SK-N-SH treated with all-trans-retinoic acid at 6 μM for 48 hours (cell line): Measurements from ENCODE around the gene SCO1.

ENCODE experiments used
- ATAC-seq: fragments of 200-7000 bp; cut with Tn5 transposase; 3 replicates; pipeline ENCODE4 v1.9.1; 2020; ENCODE audit warnings: mild to moderate bottlenecking, moderate library complexity
- ARNTL ChIP-seq: fragments of 450-650 bp; formaldehyde crosslinking; IDR thresholded peaks from 2 replicates; pipeline ENCODE4 v1.5.0; 2020; ENCODE audit warnings: low read depth, mild to moderate bottlenecking, moderate library complexity, borderline replicate concordance
- BACH2 ChIP-seq: fragments of 250-450 bp; sonication (Bioruptor Pico); IDR thresholded peaks from 2 replicates; pipeline ENCODE4 v1.9.0; 2021; ENCODE audit warnings: mild to moderate bottlenecking, borderline replicate concordance
- CSDC2 ChIP-seq: fragments of 250-450 bp; sonication (Bioruptor Pico); IDR thresholded peaks from 2 replicates; pipeline ENCODE4 v1.5.0; 2020; ENCODE audit warnings: mild to moderate bottlenecking, moderate library complexity
- CSRNP3 ChIP-seq: fragments of 250-450 bp; sonication (Bioruptor Pico); IDR thresholded peaks from 2 replicates; pipeline ENCODE4 v1.5.1; 2021; ENCODE audit warnings: mild to moderate bottlenecking, moderate library complexity
- ISL1 ChIP-seq: fragments of 250-450 bp; sonication (Bioruptor Pico); IDR thresholded peaks from 2 replicates; pipeline ENCODE4 v2.1.2; 2022; ENCODE audit warnings: mild to moderate bottlenecking, moderate library complexity
- RARB ChIP-seq: fragments of 250-450 bp; sonication (Bioruptor Pico); IDR thresholded peaks from 2 replicates; pipeline ENCODE4 v1.8.0; 2021; ENCODE audit warnings: mild to moderate bottlenecking, moderate library complexity
- TOX ChIP-seq: fragments of 250-450 bp; sonication (Bioruptor Pico); IDR thresholded peaks from 2 replicates; pipeline ENCODE4 v1.8.0; 2021; ENCODE audit warnings: mild to moderate bottlenecking, moderate library complexity, borderline replicate concordance
- TSHZ2 ChIP-seq: fragments of 250-450 bp; sonication (Bioruptor Pico); IDR thresholded peaks from 2 replicates; pipeline ENCODE4 v1.5.0; 2020; ENCODE audit warnings: mild to moderate bottlenecking, moderate library complexity
- ZFP3 ChIP-seq: fragments of 250-450 bp; sonication (Bioruptor Pico); IDR thresholded peaks from 2 replicates; pipeline ENCODE4 v1.5.0; 2020; ENCODE audit warnings: mild to moderate bottlenecking, moderate library complexity
- ZNF565 ChIP-seq: fragments of 450-650 bp; formaldehyde crosslinking; conservative IDR thresholded peaks from 2 replicates; pipeline ENCODE4 v1.5.0; 2020; ENCODE audit warnings: low read depth, mild to moderate bottlenecking, moderate library complexity

Gene SCO1

GRCh38 chr17:10622617-10623485, 74.5 kb downstream of the SCO1 start:
- TF ChIP-seq ZFP3 (CRISPR knock-in tag): no peak
- TF ChIP-seq CSDC2 (CRISPR knock-in tag): no peak
- TF ChIP-seq RARB (CRISPR knock-in tag): no peak
- no peak for TF ChIP-seq TOX (CRISPR knock-in tag)
- no peak for TF ChIP-seq TSHZ2 (CRISPR knock-in tag)
- no peak for TF ChIP-seq BACH2 (CRISPR knock-in tag)
- TF ChIP-seq ZNF565: no peak
- no peak for TF ChIP-seq ISL1 (CRISPR knock-in tag)
- no peak for TF ChIP-seq ARNTL
- TF ChIP-seq CSRNP3: no peak
- ATAC-seq: no peak
